Right atrium auricular region (tissue), 2 donors: ENCODE data around the gene PNPLA7. TPM values are rescaled to one million over a fixed set of nuclear protein-coding genes. Genes with fewer than 3 reads are reported as not detected.

Experiments used
- DNase-seq: peaks from one replicate; pipeline ENCODE4 v3.0.0-alpha.2; 2019; ENCODE audit warnings: low spot score
- H3K27ac ChIP-seq, 2 donors: fragments of 200-600 bp; sonication (generic); 1 replicate in 1 of 2; 2 replicates in 1 of 2; pipeline ENCODE4 v1.5.1; 2016 to 2019
- H3K27me3 ChIP-seq, 2 donors: fragments of 200-600 bp; sonication (generic); one replicate each; pipeline versions ENCODE4 v1.5.1 to v1.6.0; 2017 to 2019
- H3K36me3 ChIP-seq: fragments of 200-600 bp; sonication (generic); one replicate; pipeline ENCODE4 v1.5.1; 2016
- H3K4me1 ChIP-seq, 2 donors: fragments of 200-600 bp; sonication (generic); one replicate each; pipeline versions ENCODE4 v1.5.1 to v1.6.0; 2017 to 2019
- H3K4me3 ChIP-seq, 2 donors: fragments of 200-600 bp; sonication (generic); 1 replicate in 1 of 2; 2 replicates in 1 of 2; pipeline ENCODE4 v1.5.1; 2017 to 2019; ENCODE audit warnings: mild to moderate bottlenecking in 1 of 2, moderate library complexity in 1 of 2
- H3K9me3 ChIP-seq, 2 donors: fragments of 200-600 bp; sonication (generic); one replicate each; pipeline ENCODE4 v1.5.1; 2019
- CTCF ChIP-seq, 2 donors: fragments of 200-600 bp; sonication (generic); IDR thresholded peaks; one replicate each; pipeline ENCODE4 v1.5.1; 2019; ENCODE audit warnings: antibody characterized with exemption in 2 of 2
- total RNA-seq, 2 donors: library from RNA; depleted of rRNA; stranded (reverse); fragments of >200 nt; gene quantifications; one replicate each; pipeline ENCODE4 v1.1.0, GENCODE V29; 2016

The PNPLA7 gene
- total RNA-seq, 2 donors from 2014 or later = 4.4 to 4.6 TPM

- Histone ChIP-seq H3K27ac (no peak overlapping the region), H3K36me3 (peaks cover 10% of the 10 kb centered on the region), H3K9me3 (no peaks in the 10 kb centered on the region), H3K4me1 (peaks cover 0 to 9% of the 10 kb centered on the region in 2 donors), H3K27me3 (no peaks in the 10 kb centered on the region), H3K4me3 (no peak overlapping the region)
- no peak for DNase-seq
- no peak for TF ChIP-seq CTCF (IDR thresholded peaks at IDR 0.05)
These were observed 102.2 kb downstream of the PNPLA7 start for GRCh38 chr9:137447722-137448601.

GRCh38 chr9:137446851-137447471 is 103.2 kb downstream of the PNPLA7 start:
- no peak overlapping the region for H3K27ac ChIP-seq
- H3K36me3 ChIP-seq = peaks cover 5% of the 10 kb centered on the region
- H3K4me3 ChIP-seq = no peak overlapping the region
- no peaks in the 10 kb centered on the region for H3K27me3 ChIP-seq
- peaks cover 0 to 9% of the 10 kb centered on the region in 2 donors for H3K4me1 ChIP-seq
- DNase-seq = no peak
- no peak for TF ChIP-seq CTCF (IDR thresholded peaks at IDR 0.05)
- peaks cover 0 to 3% of the 10 kb centered on the region in 2 donors for H3K9me3 ChIP-seq

GRCh38 chr9:137445930-137446431 is 104.2 kb downstream of the PNPLA7 start:
- Histone ChIP-seq H3K9me3 (peaks cover 0 to 4% of the 10 kb centered on the region in 2 donors), H3K36me3 (peaks cover 5% of the 10 kb centered on the region), H3K4me1 (peaks cover 0 to 18% of the 10 kb centered on the region in 2 donors), H3K27me3 (peaks cover 0 to 4% of the 10 kb centered on the region in 2 donors), H3K4me3 (no peak overlapping the region), H3K27ac (no peak overlapping the region)
- no peak for TF ChIP-seq CTCF (IDR thresholded peaks at IDR 0.05)
- no peak for DNase-seq

GRCh38 chr9:137445275-137445807 is 104.9 kb downstream of the PNPLA7 start:
- Histone ChIP-seq H3K9me3 (peaks cover 0 to 4% of the 10 kb centered on the region in 2 donors), H3K27ac (no peak overlapping the region), H3K4me1 (peaks cover 0 to 18% of the 10 kb centered on the region in 2 donors), H3K36me3 (peaks cover 5% of the 10 kb centered on the region), H3K27me3 (peaks cover 0 to 4% of the 10 kb centered on the region in 2 donors), H3K4me3 (no peak overlapping the region)
- peak; percentile 89 for DNase-seq
- peak; percentile 80 to 89 for TF ChIP-seq CTCF (IDR thresholded peaks at IDR 0.05)

- Histone ChIP-seq H3K27me3 (peaks cover 0 to 4% of the 10 kb centered on the region in 2 donors), H3K4me1 (peaks cover 0 to 18% of the 10 kb centered on the region in 2 donors), H3K9me3 (peaks cover 0 to 4% of the 10 kb centered on the region in 2 donors), H3K36me3 (peaks cover 2% of the 10 kb centered on the region), H3K27ac (no peak overlapping the region), H3K4me3 (no peak overlapping the region)
- TF ChIP-seq CTCF (IDR thresholded peaks at IDR 0.05) = no peak
- DNase-seq = no peak
These were observed 106.0 kb downstream of the PNPLA7 start for GRCh38 chr9:137444106-137444790.
